Stromal cell of bone marrow (primary cell): ENCODE results near the gene CLEC4G.
"Not testable (repeated sequence)": the region's sequence is repeated elsewhere in the genome, so short reads cannot be mapped to it uniquely, and the experiment has no call there.

Experiments used
- DNase-seq: peaks from one replicate; pipeline ENCODE4 v3.0.0-alpha.2; 2012; ENCODE audit warnings: low read depth

Gene CLEC4G, protein sequence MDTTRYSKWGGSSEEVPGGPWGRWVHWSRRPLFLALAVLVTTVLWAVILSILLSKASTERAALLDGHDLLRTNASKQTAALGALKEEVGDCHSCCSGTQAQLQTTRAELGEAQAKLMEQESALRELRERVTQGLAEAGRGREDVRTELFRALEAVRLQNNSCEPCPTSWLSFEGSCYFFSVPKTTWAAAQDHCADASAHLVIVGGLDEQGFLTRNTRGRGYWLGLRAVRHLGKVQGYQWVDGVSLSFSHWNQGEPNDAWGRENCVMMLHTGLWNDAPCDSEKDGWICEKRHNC

DNA sequence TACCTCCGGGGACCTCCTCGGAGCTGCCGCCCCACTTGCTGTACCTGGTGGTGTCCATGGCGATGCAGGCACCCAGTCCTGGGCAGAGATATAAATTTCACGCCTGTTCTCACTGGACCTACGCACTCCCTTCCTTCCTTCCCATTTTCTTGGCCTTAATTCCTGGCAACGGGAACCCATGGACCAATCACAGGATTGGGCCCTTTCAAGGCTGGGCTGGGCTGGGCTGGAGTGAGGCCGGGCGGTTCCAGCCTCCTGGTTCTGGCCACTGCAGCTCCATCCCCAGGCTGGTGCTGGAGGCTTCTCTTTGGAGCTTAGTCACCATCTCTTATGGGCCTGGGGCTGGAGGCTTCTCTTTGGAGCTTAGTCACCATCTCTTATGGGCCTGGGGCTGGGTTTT, at the start of gene CLEC4G:
Gene CLEC4G (minus strand): TSS at position 66 of the 400 bp plus-strand sequence. CDS start 8 bp downstream, at position 58.
- no peak for DNase-seq

DNA sequence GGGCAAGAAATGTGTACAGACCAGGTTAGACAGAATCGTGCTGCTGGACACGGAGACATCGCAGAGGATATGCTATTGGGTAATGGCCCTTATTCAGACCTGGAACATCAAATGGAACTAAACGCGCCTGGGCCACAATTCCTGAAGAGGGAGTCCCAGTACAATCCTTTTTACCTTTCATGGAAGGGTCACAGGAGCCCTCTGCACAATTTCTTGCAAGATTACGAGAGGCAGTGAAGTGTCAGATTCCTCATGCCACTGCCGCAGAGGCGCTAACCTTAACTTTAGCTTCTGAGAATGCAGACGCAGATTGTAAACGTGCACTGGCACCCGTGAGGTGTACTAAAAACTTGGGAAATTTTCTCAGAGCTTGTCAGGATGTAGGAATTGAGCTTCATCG, 49.2 kb upstream of the CLEC4G start:
- DNase-seq, result no peak

DNA sequence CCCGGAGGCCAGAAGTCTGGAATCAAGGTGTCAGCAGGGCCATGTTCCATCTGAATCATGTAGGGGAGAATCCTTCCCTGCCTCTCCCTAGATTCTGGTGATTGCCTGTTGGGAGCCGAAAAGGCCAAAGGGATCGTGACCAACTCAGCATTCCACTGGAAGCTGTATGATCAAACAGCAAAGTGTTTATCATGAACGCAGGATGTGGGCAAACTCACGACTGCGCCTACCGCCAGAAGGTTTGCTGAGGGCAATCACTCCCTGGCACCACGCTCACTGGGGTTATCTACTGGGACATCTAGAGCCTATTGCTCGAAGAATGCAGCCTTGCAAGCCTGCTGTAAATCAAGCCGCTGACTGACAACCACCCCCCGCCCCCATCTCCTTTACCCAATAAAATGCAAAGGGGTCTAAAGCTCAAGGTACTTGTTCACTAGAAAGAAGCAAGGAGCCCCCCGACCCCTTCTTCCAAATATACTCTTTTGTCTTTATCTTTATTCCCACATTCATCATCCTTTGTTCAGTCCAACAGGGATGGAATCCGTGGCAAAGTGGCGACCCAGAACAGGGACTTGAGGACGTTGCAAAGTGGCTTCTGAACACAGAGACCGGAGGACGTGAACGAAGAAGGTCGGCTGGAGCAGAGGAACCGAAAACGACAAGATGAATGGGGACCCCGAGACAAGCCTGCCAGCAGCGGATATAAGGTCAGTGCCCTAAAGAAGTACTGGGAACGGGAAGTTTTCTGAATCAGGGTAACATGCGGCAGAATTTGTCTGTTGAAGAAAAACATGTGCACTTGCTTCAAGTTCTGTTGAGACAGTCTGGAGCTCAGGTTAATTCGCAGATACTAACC, 47.9 kb upstream of the CLEC4G start:
- no peak for DNase-seq

DNA sequence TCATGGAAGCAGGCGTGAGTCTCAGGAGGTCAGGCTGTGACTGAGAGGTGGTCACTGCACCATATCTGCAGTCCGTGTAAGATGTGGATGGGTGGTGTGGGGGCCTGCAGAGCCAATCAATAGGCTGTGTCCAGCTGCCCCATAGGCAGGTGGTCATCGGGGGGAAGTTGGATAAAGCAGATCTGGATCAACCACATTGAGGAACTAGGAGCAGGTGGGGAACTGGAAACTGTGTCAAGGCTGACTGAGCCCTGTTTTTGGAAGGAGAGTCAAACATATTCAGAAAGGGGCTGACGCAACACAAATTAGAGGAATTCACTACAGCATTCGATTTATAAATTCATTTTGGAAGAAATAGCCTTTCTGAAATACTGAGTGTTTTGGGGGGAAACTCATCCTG, 46.2 kb upstream of the CLEC4G start:
- DNase-seq, result no peak

DNA sequence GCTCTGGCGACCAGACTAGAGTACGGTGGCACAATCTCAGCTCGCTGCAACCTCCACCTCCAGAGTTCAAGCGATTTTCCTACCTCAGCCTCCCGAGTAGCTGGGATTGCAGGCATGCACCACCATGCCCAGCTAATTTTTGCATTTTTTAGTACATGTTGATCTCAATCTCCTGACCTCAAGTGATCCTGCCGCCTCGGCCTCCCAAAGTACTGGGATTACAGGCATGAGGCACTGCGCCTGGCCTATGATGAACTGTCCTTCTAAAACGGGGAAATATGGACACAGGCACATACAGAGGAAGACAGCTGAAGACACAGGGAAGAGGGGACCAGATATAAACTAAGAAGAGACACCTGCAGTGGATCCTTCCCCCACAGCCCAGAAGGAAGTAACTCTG, 43.9 kb upstream of the CLEC4G start:
- DNase-seq, result no peak

DNA sequence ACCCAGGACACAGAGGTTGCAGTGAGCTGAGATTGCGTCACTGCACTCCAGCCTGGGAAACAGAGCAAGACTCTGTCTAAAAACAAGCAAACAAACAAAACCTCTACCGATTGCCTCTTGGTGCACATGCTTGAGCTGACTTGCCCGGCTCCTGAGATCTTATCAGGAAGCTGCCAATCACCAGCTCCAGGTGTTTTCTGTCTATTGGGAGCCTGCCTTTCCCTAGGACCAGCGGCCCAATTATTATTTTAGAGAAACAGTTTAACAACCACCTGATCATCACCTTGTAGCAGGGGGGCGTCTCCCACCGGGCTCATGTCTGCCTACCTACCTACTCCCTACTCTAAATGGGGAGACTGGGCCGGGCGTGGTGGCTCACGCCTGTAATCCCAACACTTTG, 41.9 kb upstream of the CLEC4G start:
- DNase-seq, result no peak

DNA sequence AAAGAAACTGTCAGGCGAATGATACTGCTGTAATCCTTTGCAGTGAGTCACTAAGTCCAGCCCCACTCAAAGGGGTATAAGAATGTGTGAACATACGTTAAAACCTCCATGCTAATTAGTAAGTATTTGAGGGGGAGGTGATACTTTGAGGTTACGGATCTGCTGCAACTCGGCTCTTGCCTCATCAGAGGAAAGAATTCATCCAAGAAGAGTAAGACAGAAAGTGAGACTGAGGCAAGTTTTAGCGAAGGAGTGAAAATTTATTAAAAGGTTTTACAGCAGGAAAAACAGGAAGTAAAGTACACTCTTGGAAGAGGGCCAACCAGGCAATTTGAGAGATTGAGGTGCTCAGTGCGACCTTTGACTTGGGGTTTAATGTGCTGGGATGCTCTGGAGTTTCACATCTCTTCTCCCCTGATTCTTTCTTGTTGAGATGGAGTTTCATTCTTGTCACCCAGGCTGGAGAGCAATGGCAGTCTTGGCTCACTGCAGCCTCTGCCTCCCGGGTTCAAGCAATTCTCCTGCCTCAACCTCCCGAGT, 40.9 kb upstream of the CLEC4G start:
- DNase-seq, result no peak

DNA sequence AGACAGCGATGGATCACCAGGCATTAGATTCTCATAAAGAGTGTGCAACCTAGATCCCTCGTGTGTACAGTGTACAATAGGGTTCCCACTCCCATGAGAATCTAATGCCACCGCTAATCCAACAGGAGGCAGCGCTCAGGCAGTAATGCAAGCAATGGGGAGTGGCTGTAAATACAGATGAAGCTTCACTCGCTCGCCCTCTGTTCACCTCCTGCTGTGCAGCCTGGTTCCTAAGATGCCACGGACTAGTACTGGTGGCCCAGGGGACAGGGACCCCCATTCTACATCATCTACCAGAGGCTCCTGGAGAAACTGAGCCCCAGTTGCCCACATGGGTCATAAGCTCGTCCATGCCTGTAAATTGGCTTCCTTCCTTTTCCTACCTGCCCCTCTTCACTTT, 39.2 kb upstream of the CLEC4G start:
- DNase-seq, result no peak

DNA sequence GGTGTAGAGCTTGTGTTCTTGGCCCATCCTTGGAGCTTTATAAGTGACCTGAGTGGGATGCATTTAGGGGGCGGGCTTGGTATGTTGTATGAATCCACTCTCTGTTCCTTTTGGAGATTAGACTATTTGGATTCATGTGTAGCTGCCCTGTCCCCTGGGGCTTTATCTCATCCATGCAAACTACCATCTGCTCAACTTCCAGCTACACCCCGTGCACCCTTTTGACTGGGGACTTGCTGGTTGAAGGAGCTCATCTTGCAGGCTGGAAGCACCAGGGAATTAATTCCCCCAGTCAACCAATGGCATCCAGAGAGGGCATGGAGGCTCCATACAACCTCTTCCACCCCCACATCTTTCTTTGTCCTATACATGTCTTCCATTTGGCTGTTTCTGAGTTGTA, 37.3 kb upstream of the CLEC4G start:
- no peak for DNase-seq

DNA sequence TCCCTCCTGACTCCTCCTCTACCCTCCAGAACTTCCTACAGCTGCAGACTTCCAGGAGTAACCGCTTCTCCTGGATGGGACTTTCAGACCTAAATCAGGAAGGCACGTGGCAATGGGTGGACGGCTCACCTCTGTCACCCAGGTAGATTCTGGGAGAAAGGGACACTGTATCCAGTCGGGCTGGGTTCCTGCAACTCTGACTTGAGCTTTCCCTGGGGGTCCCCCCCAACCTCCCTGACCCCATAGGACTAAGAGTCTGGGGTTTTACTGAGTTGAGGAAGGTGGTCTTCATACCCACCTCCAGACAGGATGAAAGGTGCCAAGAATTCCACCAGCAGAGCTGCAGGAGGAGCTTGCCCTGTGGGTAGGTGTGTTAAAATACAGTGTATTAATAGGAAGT, 35.6 kb upstream of the CLEC4G start:
- DNase-seq, result no peak

DNA sequence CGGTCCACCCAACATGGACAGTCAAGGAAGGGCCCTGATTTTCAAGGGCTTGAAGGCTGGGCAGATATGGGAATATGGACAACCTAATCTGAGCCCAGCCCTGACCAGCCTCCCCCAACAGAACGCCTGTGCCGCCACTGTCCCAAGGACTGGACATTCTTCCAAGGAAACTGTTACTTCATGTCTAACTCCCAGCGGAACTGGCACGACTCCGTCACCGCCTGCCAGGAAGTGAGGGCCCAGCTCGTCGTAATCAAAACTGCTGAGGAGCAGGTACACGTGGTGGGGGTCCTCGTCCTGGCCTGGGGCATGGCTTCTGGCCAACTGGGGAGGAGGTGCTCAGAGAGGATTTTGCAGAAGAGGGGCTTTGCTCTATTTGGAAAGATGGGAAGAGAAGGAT, 34.6 kb upstream of the CLEC4G start:
- DNase-seq, result no peak

DNA sequence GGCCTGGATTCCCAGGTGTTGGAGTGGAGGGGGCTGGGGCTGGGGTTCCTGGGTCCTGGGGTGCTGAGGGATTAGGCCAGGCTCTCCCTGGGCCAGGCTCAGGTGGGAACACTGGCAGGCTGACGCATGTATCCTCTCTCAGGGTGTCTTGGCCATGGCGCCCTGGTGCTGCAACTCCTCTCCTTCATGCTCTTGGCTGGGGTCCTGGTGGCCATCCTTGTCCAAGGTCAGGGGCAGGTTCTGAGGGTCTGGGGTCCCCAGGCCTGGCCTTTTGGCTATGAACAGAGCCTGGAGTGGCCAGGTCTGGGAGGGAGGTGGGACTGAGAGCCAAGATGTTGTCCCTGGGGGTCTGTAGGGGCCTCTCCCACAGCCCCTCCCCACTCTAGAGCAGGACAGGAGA, 33.1 kb upstream of the CLEC4G start:
- DNase-seq, result not testable (repeated sequence)

DNA sequence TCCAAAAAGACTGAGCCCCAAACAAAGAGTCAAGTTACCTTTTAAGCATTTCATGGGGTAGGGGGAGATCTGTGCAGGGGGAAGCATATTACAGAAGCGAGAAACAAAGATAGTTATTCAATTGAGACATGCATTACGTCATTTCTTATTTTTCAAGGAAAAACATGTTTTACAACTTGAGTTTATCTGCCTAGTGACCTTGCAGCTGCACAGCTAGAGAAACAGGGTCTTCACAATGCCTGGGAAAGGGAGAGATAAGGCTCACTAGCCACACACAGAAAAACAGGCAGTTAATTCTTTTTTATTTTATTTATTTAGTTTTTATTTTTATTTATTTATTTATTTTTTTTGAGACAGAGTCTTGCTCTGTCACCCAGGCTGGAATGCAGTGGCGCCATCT, 32.2 kb upstream of the CLEC4G start:
- DNase-seq, result not testable (repeated sequence)

DNA sequence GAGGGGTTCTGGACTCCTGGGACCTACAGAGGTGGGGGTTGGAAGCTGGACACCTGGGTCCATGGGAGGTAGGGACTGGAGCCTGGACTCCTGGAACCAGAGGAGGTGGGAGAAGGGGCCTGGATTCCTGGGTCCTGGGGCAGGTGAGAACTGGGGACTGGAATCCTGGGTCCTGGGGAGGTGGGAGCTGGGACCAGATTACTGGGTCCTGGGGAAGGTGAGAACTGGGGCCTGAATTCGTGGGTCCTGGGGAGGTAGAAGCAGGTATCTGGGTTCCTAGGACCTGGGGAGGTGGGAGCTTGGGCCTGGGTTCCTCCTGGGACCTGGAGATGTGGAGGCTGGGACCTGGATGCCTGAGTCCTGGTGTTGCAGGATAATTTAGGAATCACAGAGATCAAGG, 31.8 kb upstream of the CLEC4G start:
- DNase-seq, result no peak

DNA sequence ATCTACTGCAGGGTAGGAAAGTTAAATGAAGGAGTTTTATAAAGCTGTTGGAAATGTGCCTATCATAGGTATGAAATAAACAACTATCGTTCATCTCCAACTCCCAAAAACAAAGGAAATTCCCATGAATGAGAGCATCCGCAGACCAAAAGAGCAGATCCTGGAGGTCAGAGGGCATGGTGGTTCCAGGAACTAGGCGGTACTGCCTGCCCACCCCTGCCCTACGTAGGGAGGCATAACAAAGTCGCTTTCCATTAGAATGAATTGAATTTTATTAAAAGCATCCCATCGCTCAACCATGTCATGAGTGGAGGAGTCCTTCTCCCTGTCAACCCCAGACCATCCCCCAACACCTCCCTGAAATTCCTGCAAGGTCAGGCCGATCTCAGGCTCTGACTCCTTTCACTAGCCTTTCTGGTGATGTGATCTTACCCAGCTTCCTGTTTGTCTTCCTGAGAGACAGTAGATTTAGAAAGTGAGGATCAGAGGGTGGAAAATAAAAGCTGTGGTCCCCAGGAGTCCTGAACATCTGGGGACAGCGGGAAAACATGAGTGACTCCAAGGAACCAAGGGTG, 30.9 kb upstream of the CLEC4G start, which contains the start of gene CLEC4M:
Gene CLEC4M (plus strand): TSS at position 525 of the 575 bp plus-strand sequence. CDS start 24 bp downstream, at position 549.
- no peak for DNase-seq

DNA sequence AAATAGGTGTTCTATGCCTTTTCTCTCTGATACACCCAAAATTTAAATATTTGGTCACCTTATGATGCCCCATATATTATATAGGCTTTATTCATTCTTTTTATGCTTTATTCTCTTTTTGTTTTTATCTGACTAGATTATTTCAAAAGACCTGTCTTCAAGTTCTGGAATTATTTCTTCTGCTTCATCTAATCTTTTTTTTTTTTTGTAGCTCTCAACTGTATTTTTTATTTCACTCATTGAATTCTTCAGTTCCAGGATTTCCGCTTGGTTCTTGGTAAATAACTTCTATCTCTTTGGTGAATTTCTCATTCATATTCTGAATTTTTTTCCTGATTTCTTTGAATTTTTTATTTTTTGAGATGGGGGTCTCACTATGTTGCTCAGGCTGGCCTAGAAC, 27.2 kb upstream of the CLEC4G start:
- no peak for DNase-seq

DNA sequence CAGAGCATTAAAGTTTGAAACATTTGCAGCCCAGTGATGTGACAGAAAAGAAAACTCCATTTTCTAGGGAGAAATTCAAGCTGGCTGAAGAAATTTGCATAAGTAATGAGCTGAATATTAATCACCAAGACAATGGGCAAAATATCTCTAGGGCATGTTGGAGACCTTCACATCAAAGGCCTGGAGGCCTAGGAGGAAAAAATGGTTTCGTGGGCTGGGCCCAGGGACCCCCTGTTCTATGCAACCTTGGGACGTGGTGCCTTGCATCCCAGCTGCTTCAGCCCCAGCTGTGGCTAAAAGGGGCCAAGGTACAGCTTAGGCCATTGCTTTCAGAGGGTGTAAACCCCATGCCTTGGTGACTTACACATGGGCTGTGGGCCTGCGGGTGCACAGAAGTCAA, 25.4 kb upstream of the CLEC4G start:
- no peak for DNase-seq

DNA sequence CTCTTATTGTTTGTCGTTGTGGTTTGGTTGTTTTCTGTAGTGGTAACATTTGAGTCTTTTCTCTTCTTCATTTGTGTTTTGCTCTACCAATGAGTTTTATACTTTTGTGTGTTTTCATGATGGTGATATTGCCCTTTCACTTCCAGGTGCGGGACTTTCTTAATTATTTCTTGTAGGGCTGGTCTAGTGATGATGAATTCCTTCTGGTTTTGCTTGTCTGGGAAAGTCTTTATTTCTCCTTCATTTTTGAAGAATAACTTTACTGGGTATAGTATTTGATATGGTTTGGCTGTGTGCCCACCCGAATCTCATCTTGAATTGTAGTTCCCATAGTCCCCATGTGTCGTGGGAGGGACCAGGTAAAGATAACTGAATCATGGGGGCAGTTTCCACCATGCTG, 24.3 kb upstream of the CLEC4G start:
- DNase-seq, result no peak

DNA sequence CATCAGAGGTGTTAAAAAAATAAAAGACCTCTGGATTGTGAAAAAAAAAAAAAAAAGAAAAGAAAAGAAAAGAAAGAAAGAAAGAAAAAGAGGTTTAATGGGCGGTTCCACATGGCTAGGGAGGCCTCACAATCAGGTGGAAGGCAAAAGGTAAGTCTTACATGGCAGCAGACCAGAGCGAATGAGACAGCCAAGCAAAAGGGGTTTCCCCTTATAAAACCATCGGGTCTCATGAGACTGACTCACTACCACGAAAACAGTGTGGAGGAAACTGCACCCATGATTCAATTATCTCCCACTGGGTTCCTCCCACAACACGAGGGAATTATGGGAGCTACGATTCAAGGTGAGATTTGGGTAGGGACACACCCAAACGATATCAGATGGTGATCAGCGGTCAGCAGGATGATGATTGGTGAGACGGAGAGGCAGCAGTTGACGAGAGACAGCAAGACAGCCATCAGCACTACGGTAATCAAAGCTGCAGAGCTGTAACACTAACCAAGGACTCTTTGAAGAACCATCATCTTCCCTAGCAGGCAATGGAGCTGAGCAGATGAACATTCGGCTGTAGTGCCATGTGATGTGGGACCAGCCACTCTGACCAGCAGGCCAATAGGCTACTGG, 19.4 kb upstream of the CLEC4G start:
- no peak for DNase-seq

DNA sequence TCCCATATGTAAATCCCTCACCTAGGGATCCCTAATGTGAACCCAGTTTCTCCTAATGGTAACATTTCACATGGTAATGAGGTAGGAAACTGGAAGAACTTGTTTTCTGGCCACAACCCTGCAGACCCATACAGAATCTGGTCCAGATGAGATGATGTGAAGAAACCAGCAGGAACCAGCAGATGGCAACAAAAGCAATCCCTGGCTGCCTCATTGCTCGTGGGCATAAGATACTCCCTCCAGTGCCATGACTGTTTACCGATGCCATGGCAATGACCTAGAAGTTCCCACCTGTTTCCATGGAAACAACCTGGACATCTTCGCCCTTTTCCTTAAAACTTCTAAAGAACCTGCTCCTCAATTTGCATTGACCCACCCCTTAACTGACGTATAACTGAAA, 16.8 kb upstream of the CLEC4G start:
- no peak for DNase-seq

DNA sequence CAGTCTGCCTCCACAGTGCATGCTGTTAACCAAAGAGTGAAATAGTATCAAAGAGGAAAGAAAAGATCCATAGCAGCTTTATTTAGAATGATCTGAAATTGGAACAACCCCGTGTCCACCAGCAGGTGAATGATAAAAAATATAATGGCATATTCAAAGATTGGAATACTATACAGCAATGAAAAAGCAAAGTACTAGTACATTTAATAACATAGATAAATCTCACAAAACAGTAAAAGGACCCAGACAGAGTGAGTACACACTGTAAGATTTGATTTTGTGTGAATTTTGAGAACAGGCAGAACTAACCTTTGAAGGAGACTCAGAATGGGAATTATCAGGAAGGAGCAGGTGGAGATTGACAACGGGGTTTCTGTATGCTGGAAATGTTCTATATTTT, 16.3 kb upstream of the CLEC4G start:
- no peak for DNase-seq
